Uterus (tissue), 4 donors: ENCODE measurements around the gene THBS4. TPM values are rescaled to one million over a fixed set of nuclear protein-coding genes. Genes with fewer than 3 reads are reported as not detected.

ENCODE experiments used
- DNase-seq, 2 donors: peaks; one replicate each; pipeline ENCODE4 v3.0.0-alpha.2; 2019 to 2020
- H3K27ac ChIP-seq, 2 donors: fragments of 200-600 bp; sonication (generic); 1 replicate in 1 of 2; 2 replicates in 1 of 2; pipeline ENCODE4 v1.5.1; 2016 to 2018
- H3K27me3 ChIP-seq, 2 donors: fragments of 200-600 bp; sonication (generic); one replicate each; pipeline ENCODE4 v1.5.1; 2018 to 2019; ENCODE audit warnings: control low read depth in 1 of 2
- H3K36me3 ChIP-seq, 2 donors: fragments of 200-600 bp; sonication (generic); one replicate each; pipeline ENCODE4 v1.5.1; 2019; ENCODE audit warnings: control low read depth in 1 of 2
- H3K4me1 ChIP-seq, 2 donors: fragments of 200-600 bp; sonication (generic); one replicate each; pipeline ENCODE4 v1.5.1; 2018 to 2019; ENCODE audit warnings: control low read depth in 1 of 2
- H3K4me3 ChIP-seq, 2 donors: fragments of 200-600 bp; sonication (generic); 1 replicate in 1 of 2; 2 replicates in 1 of 2; pipeline ENCODE4 v1.5.1; 2018 to 2019; ENCODE audit warnings: mild to moderate bottlenecking in 1 of 2
- H3K9me3 ChIP-seq, 2 donors: fragments of 200-600 bp; sonication (generic); one replicate each; pipeline ENCODE4 v1.5.1; 2019; ENCODE audit warnings: control low read depth in 1 of 2
- CTCF ChIP-seq, 4 experiments: fragments of 200-600 bp in 2 of 4; fragments of 450-650 bp in 2 of 4; sonication (generic) in 2 of 4; IDR thresholded peaks; one replicate each; pipeline ENCODE4 v1.5.1; 2016 to 2019; ENCODE audit warnings: antibody characterized with exemption in 4 of 4, mild to moderate bottlenecking in 2 of 4, moderate library complexity in 1 of 4
- POLR2A ChIP-seq, 2 donors: fragments of 450-650 bp; IDR thresholded peaks; one replicate each; pipeline ENCODE4 v1.6.1; 2016; ENCODE audit warnings: antibody characterized with exemption in 2 of 2, mild to moderate bottlenecking in 1 of 2, moderate library complexity in 1 of 2
- intact Hi-C: fragments of 100-400 bp; cut with DNase I; formaldehyde crosslinking; loops from one replicate; pipeline ENCODE4 v1.15.1; 2023; ENCODE audit warnings: low total_unique reads
- total RNA-seq, 4 donors: library from RNA; depleted of rRNA in 3 of 4; stranded (reverse); fragments of >200 nt in 3 of 4; gene quantifications; one replicate each; pipeline versions ENCODE4 v1.1.0 to v1.2.4, GENCODE V29; 2014 to 2023
- donor health status: DM: yes; HTN: yes; CAD: no.

THBS4 gene
- total RNA-seq, 4 donors from 2014 or later: 4.7 to 40.4 (median 6.0) TPM

- no peak for DNase-seq
- H3K36me3 ChIP-seq: no peaks in the 10 kb centered on the region
- no peaks in the 10 kb centered on the region for H3K4me1 ChIP-seq
- intact Hi-C loops: no loop called here
- H3K27ac ChIP-seq: no peak overlapping the region
- no peaks in the 10 kb centered on the region for H3K9me3 ChIP-seq
- no peaks in the 10 kb centered on the region for H3K27me3 ChIP-seq
- no peak for TF ChIP-seq POLR2A (IDR thresholded peaks at IDR 0.05)
- TF ChIP-seq CTCF (IDR thresholded peaks at IDR 0.05): no peak
- no peak overlapping the region for H3K4me3 ChIP-seq
These were observed 33.6 kb downstream of the THBS4 start for GRCh38 chr5:80068775-80069174.

GRCh38 chr5:80069251-80069800, 34.2 kb downstream of the THBS4 start:
- no peak for DNase-seq
- intact Hi-C loops: no loop called here
- Histone ChIP-seq H3K36me3 (no peaks in the 10 kb centered on the region), H3K27ac (no peak overlapping the region), H3K9me3 (no peaks in the 10 kb centered on the region), H3K4me3 (no peak overlapping the region), H3K4me1 (no peaks in the 10 kb centered on the region), H3K27me3 (no peaks in the 10 kb centered on the region)
- TF ChIP-seq CTCF (IDR thresholded peaks at IDR 0.05): no peak
- TF ChIP-seq POLR2A (IDR thresholded peaks at IDR 0.05): no peak

GRCh38 chr5:80069918-80070318, 34.8 kb downstream of the THBS4 start:
- no peak overlapping the region for H3K27ac ChIP-seq
- intact Hi-C loops: no loop called here
- no peaks in the 10 kb centered on the region for H3K27me3 ChIP-seq
- no peaks in the 10 kb centered on the region for H3K9me3 ChIP-seq
- H3K36me3 ChIP-seq: no peaks in the 10 kb centered on the region
- no peak for DNase-seq
- no peak overlapping the region for H3K4me3 ChIP-seq
- no peaks in the 10 kb centered on the region for H3K4me1 ChIP-seq
- TF ChIP-seq CTCF (IDR thresholded peaks at IDR 0.05) (no peak), POLR2A (IDR thresholded peaks at IDR 0.05) (no peak)

GRCh38 chr5:80070338-80071056, 35.3 kb downstream of the THBS4 start:
- Histone ChIP-seq H3K4me1 (no peaks in the 10 kb centered on the region), H3K27me3 (no peaks in the 10 kb centered on the region), H3K27ac (no peak overlapping the region), H3K36me3 (no peaks in the 10 kb centered on the region), H3K9me3 (no peaks in the 10 kb centered on the region), H3K4me3 (no peak overlapping the region)
- DNase-seq: no peak
- intact Hi-C loops: no loop called here
- no peak for TF ChIP-seq CTCF (IDR thresholded peaks at IDR 0.05)
- no peak for TF ChIP-seq POLR2A (IDR thresholded peaks at IDR 0.05)

GRCh38 chr5:80071510-80072021, 36.4 kb downstream of the THBS4 start:
- no peaks in the 10 kb centered on the region for H3K27me3 ChIP-seq

More at GRCh38 chr5:80071510-80072021, 36.4 kb downstream of the THBS4 start:
- intact Hi-C loops: no loop called here
- Histone ChIP-seq H3K4me3 (no peak overlapping the region), H3K4me1 (no peaks in the 10 kb centered on the region), H3K27ac (no peak overlapping the region), H3K9me3 (no peaks in the 10 kb centered on the region), H3K36me3 (no peaks in the 10 kb centered on the region)
- TF ChIP-seq CTCF (IDR thresholded peaks at IDR 0.05): no peak
- no peak for TF ChIP-seq POLR2A (IDR thresholded peaks at IDR 0.05)
- no peak for DNase-seq
